Mesodermal cell (in vitro differentiated cells): Measurements from ENCODE around the gene LRRC61. TPM values are rescaled to one million over a fixed set of nuclear protein-coding genes. Genes with fewer than 3 reads are reported as not detected.
A peak's percentile ranks its signal among the peaks of the same experiment; 100 is the strongest.
"Not testable (repeated sequence)": the region's sequence is repeated elsewhere in the genome, so short reads cannot be mapped to it uniquely, and the experiment has no call there.

Experiments used
- H3K27ac ChIP-seq: 2 replicates; pipeline ENCODE4 v1.7.0; 2013; ENCODE audit warnings: mild to moderate bottlenecking, low read depth, low read length, moderate library complexity; ENCODE audit not compliant: severe bottlenecking
- H3K36me3 ChIP-seq: 2 replicates; pipeline ENCODE4 v1.7.1; 2013; ENCODE audit warnings: mild to moderate bottlenecking, low read length, moderate library complexity; ENCODE audit not compliant: control insufficient read depth, insufficient read depth
- H3K4me1 ChIP-seq: one replicate; pipeline ENCODE4 v1.7.1; 2013; ENCODE audit warnings: mild to moderate bottlenecking, low read length; ENCODE audit not compliant: insufficient read depth, control insufficient read depth, poor library complexity, severe bottlenecking
- H3K4me3 ChIP-seq: 2 replicates; pipeline ENCODE4 v1.7.0; 2013; ENCODE audit warnings: low read length, control low read depth, mild to moderate bottlenecking; ENCODE audit not compliant: insufficient read depth, poor library complexity, severe bottlenecking; ENCODE audit errors: extremely low read depth
- H3K9me3 ChIP-seq: 2 replicates; pipeline ENCODE4 v1.7.1; 2013; ENCODE audit warnings: mild to moderate bottlenecking, low read length, moderate library complexity; ENCODE audit not compliant: control insufficient read depth
- whole genome bisulfite sequencing, 2 experiments: methylation state at CpG; one replicate each; pipeline ENCODE4 v1.1.5; 2013; ENCODE audit warnings: missing lambda C conversion rate in 2 of 2; ENCODE audit not compliant: insufficient coverage in 2 of 2; 5-methylcytosine and 5-hydroxymethylcytosine counted together
- polyA plus RNA-seq, 2 experiments: library from polyadenylated mRNA; stranded (reverse); fragments of 50-300 nt; gene quantifications; one replicate each; pipeline ENCODE4 v1.2.3, GENCODE V29; 2013

The LRRC61 gene, protein sequence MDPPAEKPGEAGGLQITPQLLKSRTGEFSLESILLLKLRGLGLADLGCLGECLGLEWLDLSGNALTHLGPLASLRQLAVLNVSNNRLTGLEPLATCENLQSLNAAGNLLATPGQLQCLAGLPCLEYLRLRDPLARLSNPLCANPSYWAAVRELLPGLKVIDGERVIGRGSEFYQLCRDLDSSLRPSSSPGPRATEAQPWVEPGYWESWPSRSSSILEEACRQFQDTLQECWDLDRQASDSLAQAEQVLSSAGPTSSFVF
- polyA plus RNA-seq (2013, experiment 1 of 2) = 23.1 TPM
- polyA plus RNA-seq (2013, experiment 2 of 2) = 22.7 TPM

- Histone ChIP-seq H3K4me3 (peak within 1 kb of the TSS; percentile 68), H3K36me3 (peaks cover 26% of the 10 kb centered on the region), H3K9me3 (no peaks in the 10 kb centered on the region), H3K27ac (peak within 1 kb of the TSS; percentile 29), H3K4me1 (peaks cover 12% of the 10 kb centered on the region)
- 21 to 23% methylated on average over 70 of the region's 82 CpGs for WGBS, 2 experiments
Observed at GRCh38 chr7:150322833-150323681, at the start of gene LRRC61, which contains the start of gene ACTR3C. Gene LRRC61, plus strand, starts transcription at chr7:150323355. Its CDS starts 13,507 bp downstream, at chr7:150336862. Gene ACTR3C, minus strand, starts transcription at chr7:150323545. Its CDS starts 28,249 bp downstream, at chr7:150295296.

GRCh38 chr7:150276132-150276695 lies 46.9 kb upstream of the LRRC61 start:
- 67% methylated on average over 1 of the region's 6 CpGs; no CpG with 5 or more reads in 1 of the 2 experiments for WGBS, 2 experiments
- H3K4me1 ChIP-seq, H3K9me3 ChIP-seq, H3K27ac ChIP-seq, H3K36me3 ChIP-seq, H3K4me3 ChIP-seq: not testable (repeated sequence)

GRCh38 chr7:150278383-150278782 lies 44.8 kb upstream of the LRRC61 start:
- not testable (repeated sequence) for H3K9me3 ChIP-seq, H3K36me3 ChIP-seq, H3K27ac ChIP-seq, H3K4me3 ChIP-seq, H3K4me1 ChIP-seq
- 40 to 79% methylated on average over 3 to 6 of the region's 11 CpGs for WGBS, 2 experiments

DNA sequence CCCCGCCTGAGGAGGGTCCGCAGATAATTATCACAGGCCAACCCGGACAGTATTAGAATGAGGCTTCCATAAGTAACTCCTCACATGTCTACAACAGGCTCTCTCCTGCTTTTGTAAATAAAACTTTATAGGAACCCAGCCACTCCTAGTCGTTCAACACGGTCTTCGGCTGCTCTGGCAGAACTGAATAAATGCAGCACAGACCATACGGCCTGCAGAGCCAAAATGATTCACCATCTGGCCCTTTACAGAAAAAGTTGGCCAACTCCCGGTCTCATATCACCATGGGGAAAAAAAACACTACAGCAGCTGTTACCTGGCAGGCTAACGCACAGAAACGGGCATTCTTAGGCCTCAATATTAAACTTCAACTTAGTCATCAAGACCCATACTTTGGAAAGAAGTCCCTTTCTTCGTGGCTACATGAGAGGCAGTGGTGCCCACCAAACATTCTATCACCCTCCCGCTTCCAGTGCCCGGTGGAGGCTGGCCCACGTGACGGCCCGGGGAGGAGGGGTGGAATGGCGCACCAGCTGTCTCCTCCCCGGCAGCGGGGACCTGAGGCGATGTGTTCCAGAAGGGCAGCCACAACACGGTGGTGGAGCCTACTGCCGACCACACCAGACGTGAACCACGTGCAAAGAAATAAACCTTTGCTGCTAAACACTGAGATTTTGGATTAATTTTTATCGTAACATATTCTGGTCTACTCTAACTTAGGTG lies 41.3 kb upstream of the LRRC61 start:
- WGBS, 2 experiments = 87% methylated on average over 3 of the region's 25 CpGs; no CpG with 5 or more reads in 1 of the 2 experiments
- H3K27ac ChIP-seq, H3K9me3 ChIP-seq, H3K36me3 ChIP-seq, H3K4me3 ChIP-seq, H3K4me1 ChIP-seq: not testable (repeated sequence)

DNA sequence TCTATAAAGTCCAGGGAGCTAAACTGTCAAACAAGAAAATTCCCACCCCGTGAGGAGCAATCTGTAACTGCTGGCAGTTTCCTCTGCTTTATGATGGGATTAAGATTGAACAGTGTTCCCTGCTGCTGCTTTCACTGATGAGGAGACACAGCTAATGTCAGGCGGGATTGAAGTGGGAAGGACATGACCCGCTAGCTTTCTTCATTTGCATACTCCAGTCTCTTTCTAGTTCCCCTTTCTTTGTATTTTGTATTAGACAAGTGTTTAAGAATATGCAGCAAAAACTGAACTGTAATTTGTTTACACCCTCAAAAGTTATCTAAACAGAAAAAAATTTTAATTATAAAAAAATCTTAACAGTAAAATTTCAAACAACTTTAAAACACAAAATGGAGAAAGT lies 40.0 kb upstream of the LRRC61 start:
- H3K36me3 ChIP-seq, H3K27ac ChIP-seq, H3K4me3 ChIP-seq, H3K9me3 ChIP-seq, H3K4me1 ChIP-seq: not testable (repeated sequence)
- WGBS, 2 experiments = no CpG with 5 or more reads among the region's 3 CpGs

GRCh38 chr7:150283608-150284007 lies 39.5 kb upstream of the LRRC61 start:
- H3K27ac ChIP-seq, H3K9me3 ChIP-seq, H3K4me3 ChIP-seq, H3K4me1 ChIP-seq, H3K36me3 ChIP-seq: not testable (repeated sequence)
- no CpG with 5 or more reads among the region's 6 CpGs for WGBS, 2 experiments

DNA sequence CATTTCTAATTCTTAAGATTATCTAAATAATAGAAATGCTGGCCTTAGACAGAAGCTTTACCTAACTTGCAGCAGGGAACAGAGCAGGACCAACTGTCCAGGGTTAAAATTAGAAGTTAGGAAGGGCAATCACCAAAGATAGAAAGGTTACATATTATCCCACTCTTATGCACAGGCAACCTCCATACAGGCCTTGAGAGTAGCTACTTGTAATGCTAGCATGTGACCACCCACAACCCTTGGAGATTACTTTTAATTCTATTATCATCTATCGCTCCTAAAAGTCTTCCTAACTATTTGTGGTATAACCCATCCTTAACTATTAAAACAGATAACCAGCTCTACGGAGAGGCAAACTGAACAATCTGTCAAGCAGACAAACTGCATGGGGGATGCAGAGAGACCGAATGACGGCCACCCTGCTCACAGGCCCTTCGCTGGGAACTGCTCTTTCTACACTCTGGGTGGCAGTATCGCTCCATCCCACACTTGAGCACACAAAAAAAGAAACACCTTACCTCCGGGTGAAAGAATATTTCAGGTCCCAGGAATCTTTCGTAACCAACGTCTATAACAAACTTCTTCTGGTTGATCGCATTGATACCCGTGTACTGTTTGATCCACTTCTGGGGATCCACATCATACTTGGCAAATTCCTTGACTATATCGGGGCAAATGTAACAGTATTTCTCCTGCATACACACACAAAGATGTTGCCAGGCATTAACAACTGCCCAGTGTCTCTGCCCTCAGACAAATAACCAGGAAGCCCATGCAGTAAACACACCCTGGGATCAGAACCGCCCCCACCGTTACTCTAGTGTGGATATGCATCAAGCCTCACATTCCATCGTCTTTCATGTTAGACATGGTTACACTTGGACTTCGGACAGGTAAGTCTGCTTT lies 37.1 kb upstream of the LRRC61 start:
- WGBS, 2 experiments = 21 to 24% methylated on average over 10 to 11 of the region's 16 CpGs
- not testable (repeated sequence) for H3K9me3 ChIP-seq, H3K4me3 ChIP-seq, H3K36me3 ChIP-seq, H3K27ac ChIP-seq, H3K4me1 ChIP-seq

DNA sequence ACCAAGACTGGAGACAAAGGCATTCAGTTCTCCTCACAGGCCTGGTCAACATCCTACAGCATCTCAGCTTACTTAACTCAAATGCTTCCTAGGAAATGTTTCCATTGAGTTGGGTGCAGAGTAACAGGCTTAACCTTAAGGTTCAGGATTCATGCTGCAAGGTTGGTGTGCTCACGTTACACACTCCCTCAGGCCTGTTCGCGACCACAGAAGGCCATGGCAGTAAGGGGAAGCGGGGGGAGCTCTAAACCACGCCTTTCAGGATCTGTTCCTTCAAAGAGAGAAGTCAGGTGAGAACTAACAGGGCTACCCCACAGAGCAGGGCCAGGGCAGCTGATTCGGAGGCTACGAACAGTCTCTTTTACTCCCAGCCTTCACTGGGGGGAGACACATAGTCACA lies 35.3 kb upstream of the LRRC61 start:
- WGBS, 2 experiments = 60 to 84% methylated on average over 2 to 5 of the region's 7 CpGs
- not testable (repeated sequence) for H3K9me3 ChIP-seq, H3K4me1 ChIP-seq, H3K27ac ChIP-seq, H3K36me3 ChIP-seq, H3K4me3 ChIP-seq

DNA sequence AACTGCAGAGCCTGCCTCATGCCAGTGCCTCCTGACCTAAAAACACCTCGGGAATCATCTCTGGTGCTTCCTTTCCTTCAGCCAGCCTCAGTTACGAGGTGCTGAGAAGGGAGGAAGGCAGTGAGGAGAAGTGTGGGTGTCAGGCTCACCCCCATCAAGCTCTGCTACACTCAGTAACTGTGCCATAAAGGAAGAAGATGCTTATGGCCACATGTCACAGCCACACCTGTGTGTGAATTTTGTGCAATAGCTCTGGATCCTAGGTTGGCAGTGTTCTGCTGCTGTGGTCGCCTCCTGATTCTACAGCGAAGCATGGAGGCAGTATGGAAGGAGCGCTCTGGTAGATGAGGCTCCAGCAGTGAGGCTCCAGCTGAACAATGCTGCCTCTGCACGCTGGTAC lies 34.3 kb upstream of the LRRC61 start:
- not testable (repeated sequence) for H3K4me1 ChIP-seq, H3K27ac ChIP-seq

DNA sequence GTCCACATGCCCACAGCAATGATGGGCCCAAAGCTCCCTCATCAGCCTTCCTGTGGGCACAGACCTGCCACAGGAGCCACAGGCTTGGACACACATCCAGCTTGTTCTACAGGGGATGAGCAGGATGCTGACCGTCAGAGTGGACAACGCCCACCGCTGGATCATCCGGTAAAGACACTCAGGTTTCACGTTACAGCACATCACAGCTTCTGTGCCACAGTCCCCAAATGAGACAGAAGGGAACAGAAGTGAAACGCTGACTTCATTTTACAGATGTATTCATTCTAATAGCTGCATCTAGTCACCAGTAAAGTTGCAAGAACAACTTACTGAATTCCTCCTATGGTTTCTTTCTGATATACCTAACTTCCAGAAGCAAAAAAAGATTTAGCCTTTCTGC lies 32.8 kb upstream of the LRRC61 start:
- H3K36me3 ChIP-seq, H3K4me3 ChIP-seq, H3K4me1 ChIP-seq, H3K27ac ChIP-seq, H3K9me3 ChIP-seq: not testable (repeated sequence)
- 80% methylated on average over 1 of the region's 6 CpGs; no CpG with 5 or more reads in 1 of the 2 experiments for WGBS, 2 experiments

More for the DNA sequence above, 34.3 kb upstream of the LRRC61 start:
- H3K36me3 ChIP-seq, H3K9me3 ChIP-seq, H3K4me3 ChIP-seq: not testable (repeated sequence)
- 96 to 97% methylated on average over 4 of the region's 6 CpGs for WGBS, 2 experiments
